NB4 (cell line): ENCODE results near the gene ANKRD34A.

Experiments used
- CTCF ChIP-seq: IDR thresholded peaks from one replicate; pipeline ENCODE4 v1.5.1; 2012; ENCODE audit warnings: low read depth, low read length
- MYC ChIP-seq: IDR thresholded peaks from 2 replicates; pipeline ENCODE4 v1.6.1; 2011; ENCODE audit warnings: low read depth, low read length
- POLR2A ChIP-seq: IDR thresholded peaks from 2 replicates; pipeline ENCODE4 v1.6.1; 2011; ENCODE audit warnings: mild to moderate bottlenecking; ENCODE audit not compliant: insufficient read length; ENCODE audit errors: extremely low read depth

DNA sequence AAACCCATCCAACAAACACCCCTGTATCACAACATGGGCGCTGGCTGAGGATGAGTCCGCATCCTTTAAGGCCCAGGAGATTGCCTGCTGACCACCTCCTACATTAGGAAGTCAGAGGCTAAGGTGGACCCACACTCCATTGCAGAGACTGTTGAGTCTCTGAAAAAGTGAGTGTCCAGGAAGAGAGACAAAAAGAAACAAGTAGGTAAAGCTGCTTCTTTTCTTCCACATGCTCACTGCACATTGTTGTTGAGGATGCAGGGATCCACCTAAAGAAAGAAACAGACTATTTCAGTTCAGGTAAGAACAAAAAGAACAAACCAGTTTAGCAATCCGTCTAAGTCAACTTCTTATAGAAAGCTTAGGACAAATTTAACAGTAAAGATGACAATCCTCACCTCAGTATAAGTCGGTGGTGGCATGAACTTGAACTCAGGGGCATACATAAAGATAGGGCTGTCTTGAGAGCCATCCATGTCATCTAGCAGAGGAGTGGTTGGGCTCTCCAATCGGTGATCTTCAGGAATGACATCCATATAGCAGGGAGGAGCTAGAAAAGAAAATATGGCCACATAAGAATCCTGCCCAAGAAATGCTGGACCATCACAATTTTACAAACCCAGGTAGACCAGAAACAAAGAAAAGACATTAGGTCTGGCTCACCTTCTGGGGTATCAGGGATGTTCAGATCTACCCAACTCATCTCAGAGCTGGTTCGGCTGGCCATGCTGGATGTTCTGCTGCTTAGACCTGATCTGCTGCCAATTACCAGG, 29.4 kb upstream of the ANKRD34A start:
- TF ChIP-seq CTCF: no peak
- no peak for TF ChIP-seq POLR2A
- no peak for TF ChIP-seq MYC
